Vagina (tissue), 2 donors: Measurements from ENCODE around the gene PFDN2.

ENCODE experiments used
- CTCF ChIP-seq, 3 experiments: fragments of 450-650 bp in 2 of 3; fragments of 200-600 bp in 1 of 3; sonication (generic) in 1 of 3; IDR thresholded peaks; one replicate each; pipeline ENCODE4 v1.5.1; 2017 to 2019; ENCODE audit warnings: antibody characterized with exemption in 3 of 3, mild to moderate bottlenecking in 2 of 3, moderate library complexity in 2 of 3
- POLR2A ChIP-seq, 2 donors: fragments of 450-650 bp; IDR thresholded peaks; one replicate each; pipeline ENCODE4 v1.6.1; 2017; ENCODE audit warnings: antibody characterized with exemption in 2 of 2, mild to moderate bottlenecking in 2 of 2, moderate library complexity in 2 of 2

- no peak for TF ChIP-seq POLR2A (IDR thresholded peaks at IDR 0.05)
- no peak for TF ChIP-seq CTCF (IDR thresholded peaks at IDR 0.05)
These were observed 63.6 kb downstream of the PFDN2 start for GRCh38 chr1:161054232-161054631.
